Tracheal epithelial cell (primary cell): ENCODE data around the gene NEK10. TPM values are rescaled to one million over a fixed set of nuclear protein-coding genes. Genes with fewer than 3 reads are reported as not detected.

Source experiments
- total RNA-seq: library from RNA; depleted of rRNA; stranded (reverse); fragments of >200 nt; gene quantifications from 2 replicates; pipeline ENCODE4 v1.2.1, GENCODE V29; 2014

Gene NEK10
- total RNA-seq, result 0.72 and 2.6 TPM in 2 replicates

GRCh38 chr3:27368831-27369607, at the start of gene NEK10:
NEK10 (minus strand) TSS chr3:27369383; CDS start chr3:27352882, 16,501 bp downstream.

Other genes starting within 250 kb of the NEK10 start
- gene SLC4A7, start 115.0 kb upstream of the NEK10 start, total RNA-seq, result 81.6 and 92.8 TPM in 2 replicates